Measurements from ENCODE around the gene NOTCH3.

The NOTCH3 gene

DNA sequence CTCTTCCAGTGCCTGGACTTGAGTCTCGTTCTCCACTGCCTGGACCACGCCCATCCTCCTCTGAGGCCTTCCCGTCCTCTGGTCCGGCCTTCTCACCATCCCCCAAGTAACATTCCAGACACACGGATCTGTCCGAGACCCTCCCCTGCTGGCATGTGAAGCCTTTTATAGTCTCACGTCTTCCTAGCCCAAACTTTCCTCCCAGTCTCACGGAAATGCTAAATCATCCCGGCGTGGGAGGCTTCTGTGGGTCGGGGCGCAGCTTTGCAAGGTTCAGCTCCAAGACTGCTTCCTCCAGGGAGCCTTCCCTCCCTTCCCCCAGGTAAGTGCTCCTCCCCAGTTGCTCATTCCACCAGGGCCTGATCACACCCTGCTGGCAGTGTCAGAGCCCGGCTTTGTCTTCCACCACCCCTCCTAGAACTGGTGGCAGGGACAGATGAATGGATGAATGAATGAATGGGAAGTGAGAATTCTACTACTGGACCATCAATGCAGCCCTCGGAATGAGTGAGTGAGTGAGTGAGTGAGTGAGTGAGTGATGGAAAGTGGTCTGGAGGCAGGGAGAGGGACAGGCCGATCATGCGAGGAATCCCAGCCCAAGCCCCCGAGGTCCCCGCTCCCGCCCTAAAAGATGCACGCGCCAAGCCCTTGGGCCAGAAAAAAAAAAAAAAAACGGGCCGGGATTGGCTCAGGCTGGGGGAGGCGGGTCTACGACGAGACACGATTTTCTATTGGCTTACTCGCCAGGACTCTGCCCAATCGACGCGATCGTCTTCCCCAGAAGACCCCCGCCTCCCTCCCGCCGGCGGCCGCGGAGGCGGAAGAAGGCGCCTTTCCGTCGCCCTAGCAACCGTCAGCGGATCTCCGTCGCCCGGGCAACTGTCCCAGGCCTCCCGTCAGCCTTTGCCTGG is 22.2 kb upstream of the NOTCH3 start:
- peak; percentile 96 for DNase-seq (ENCODE audit: low read depth)

DNA sequence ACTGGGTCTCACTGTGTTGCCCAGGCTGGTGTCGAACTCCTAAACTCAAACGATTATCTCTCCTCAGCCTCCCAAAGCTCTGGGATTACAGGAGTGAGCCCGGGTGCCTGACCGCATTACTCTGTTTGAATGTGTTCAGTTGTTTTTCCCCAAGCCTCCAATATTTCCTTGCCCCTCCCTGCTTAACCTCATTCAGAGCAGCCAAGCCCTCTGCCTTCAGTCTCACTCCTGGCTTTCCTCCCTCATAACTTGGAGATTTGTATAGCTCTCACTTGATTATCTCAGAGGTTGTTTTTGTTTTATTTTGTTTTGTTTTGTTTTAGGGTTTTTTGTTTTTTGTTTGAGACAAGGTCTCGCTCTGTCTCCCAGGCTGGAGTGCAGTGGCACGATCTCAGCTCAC is 20.0 kb upstream of the NOTCH3 start:
- H3K4me3 ChIP-seq (ENCODE audit: low read length) = no peak overlapping the region
- TF ChIP-seq, protein P1, sequence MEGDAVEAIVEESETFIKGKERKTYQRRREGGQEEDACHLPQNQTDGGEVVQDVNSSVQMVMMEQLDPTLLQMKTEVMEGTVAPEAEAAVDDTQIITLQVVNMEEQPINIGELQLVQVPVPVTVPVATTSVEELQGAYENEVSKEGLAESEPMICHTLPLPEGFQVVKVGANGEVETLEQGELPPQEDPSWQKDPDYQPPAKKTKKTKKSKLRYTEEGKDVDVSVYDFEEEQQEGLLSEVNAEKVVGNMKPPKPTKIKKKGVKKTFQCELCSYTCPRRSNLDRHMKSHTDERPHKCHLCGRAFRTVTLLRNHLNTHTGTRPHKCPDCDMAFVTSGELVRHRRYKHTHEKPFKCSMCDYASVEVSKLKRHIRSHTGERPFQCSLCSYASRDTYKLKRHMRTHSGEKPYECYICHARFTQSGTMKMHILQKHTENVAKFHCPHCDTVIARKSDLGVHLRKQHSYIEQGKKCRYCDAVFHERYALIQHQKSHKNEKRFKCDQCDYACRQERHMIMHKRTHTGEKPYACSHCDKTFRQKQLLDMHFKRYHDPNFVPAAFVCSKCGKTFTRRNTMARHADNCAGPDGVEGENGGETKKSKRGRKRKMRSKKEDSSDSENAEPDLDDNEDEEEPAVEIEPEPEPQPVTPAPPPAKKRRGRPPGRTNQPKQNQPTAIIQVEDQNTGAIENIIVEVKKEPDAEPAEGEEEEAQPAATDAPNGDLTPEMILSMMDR (conservative IDR thresholded peaks at IDR 0.05; ENCODE audit: low read length) = no peak
- no peak for DNase-seq (ENCODE audit: low read depth)

More for the DNA sequence above, 22.2 kb upstream of the NOTCH3 start:
- TF ChIP-seq, protein P1 (conservative IDR thresholded peaks at IDR 0.05; ENCODE audit: low read length) = no peak
- peak overlapping the region; percentile 77 for H3K4me3 ChIP-seq (ENCODE audit: low read length)

DNA sequence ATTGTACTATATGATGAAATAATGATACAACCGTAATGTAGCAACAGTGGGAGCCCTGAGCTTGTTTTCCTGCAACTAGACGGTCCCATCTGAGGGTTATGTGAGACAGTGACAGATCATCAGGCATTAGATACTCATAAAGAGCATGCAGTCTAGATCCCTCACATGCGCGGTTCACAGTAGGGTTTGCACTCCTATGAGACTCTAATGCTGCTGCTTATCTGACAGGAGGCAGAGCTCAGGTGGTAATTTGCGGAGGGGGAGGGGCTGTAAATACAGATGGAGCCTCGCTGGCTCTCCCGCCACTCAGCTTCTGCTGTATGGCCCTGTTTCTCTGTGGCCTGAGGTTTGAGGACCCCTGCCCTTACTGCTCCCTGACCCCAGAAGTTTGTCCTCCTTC is 17.7 kb upstream of the NOTCH3 start:
- H3K4me3 ChIP-seq (ENCODE audit: low read length) = no peak overlapping the region
- TF ChIP-seq, protein P1 (conservative IDR thresholded peaks at IDR 0.05; ENCODE audit: low read length) = no peak
- DNase-seq (ENCODE audit: low read depth) = no peak

DNA sequence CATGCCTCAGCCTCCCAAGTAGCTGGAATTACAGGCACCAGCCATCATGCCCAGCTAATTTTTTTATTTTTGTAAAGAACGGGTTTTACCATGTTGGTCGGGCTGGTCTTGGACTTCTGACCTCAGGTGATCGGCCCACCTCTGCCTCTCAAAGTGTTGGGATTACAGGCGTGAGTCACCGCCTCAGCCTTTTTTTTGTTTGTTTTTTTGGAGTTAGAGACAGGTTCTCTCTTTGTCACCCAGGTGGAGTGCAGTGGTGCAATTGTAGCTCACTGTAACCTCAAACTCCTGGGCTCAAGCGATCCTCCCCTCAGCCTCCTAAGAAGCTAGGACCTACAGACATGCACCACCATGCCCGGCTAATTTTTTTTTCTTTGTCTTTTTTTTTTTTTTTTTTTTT is 15.6 kb upstream of the NOTCH3 start:
- TF ChIP-seq, protein P1 (conservative IDR thresholded peaks at IDR 0.05; ENCODE audit: low read length) = no peak
- no peak for DNase-seq (ENCODE audit: low read depth)
- no peak overlapping the region for H3K4me3 ChIP-seq (ENCODE audit: low read length)

DNA sequence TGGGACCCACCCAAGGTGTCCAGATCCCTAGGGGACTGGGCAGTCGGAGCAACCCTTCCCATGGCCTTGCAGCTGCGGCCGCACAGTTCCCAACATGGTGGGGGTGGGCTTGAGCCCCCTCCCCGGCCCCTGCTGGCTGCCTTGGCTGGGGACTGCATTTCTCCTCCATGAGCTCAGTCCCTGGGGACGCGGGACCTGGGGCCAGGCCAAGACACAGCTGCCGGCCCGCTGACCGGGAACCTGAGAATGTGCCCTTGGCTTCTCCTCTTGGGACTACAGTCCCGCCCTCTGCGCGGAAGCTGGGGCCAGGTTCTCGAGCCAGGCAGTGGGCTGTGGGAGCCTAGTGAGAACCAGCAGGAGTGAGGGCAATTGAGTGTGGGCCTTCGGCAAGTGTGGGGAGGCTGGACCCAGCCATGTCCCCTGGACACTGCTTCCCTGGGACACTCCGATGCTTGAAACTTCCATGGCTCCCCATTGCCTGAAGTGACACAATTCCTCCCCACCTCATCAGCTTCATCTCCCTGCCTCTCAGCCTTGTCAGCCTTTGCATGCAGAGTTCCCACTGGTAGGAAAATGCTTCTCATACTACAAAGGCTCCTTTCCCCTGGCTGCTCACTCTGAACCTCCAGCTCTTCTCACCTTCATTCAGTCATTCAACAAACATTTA is 13.1 kb upstream of the NOTCH3 start:
- TF ChIP-seq, protein P1 (conservative IDR thresholded peaks at IDR 0.05; ENCODE audit: low read length) = no peak
- DNase-seq (ENCODE audit: low read depth) = peak; percentile 28
- H3K4me3 ChIP-seq (ENCODE audit: low read length) = no peak overlapping the region

DNA sequence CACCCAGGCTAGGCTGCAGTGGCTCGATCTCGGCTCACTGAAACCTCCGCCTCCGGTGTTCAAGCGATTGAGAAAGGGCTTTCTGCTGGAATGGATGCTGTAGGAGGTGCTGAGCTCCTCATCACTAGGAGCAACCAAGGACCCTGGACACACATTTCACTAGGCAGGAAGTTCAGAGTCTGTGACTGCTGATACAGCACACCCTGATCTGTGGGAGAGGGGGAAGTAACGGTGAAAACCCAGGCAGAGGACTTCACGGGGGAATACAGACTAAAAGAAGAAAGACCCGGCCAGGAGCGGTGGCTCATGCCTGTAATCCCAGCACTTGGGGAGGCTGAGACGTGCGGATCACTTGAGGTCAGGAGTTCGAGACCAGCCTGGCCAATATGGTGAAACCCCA is 11.9 kb upstream of the NOTCH3 start:
- DNase-seq (ENCODE audit: low read depth) = no peak
- TF ChIP-seq, protein P1 (conservative IDR thresholded peaks at IDR 0.05; ENCODE audit: low read length) = no peak
- H3K4me3 ChIP-seq (ENCODE audit: low read length) = no peak overlapping the region

All from AG10803 (cell line).